ENCODE measurements around the gene DNAAF1.

DNA sequence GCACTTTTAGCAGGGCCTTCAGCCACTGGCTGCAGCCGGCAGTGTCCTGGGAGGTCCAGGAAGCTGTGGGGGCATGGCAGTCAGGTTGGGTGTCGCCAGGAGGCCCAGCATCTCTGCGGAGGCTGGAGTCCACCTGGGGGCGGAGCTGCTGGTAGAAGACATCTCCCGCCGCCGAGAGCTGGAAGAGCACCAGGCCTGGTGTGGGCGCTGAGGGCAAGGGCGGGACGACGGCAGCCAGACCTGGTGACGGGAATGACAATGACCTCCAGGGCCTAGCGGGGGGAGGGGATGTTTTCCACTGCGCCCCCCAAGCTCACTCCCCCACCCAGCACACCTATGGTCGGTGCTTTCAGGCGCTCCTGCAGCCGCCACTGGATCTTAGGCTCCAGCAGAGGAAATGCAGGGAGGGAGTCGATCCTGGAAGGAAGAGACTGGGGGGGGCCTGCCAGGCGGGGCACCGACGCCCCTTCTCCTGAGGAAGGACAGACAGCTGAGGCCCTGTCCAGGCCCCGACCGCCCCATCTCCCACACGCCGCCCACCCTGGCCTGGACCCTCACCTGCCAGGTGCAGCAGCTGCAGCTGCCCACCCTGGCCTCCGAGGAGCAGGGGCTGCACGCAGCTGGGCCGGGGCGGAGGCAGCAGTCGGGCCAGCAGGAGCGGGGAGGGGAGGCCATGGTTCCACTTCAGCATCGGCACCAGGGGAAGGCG, 34.7 kb downstream of the DNAAF1 start:
- no peak for TF ChIP-seq YY1 (IDR thresholded peaks at IDR 0.05; ENCODE audit: low read depth)
- TF ChIP-seq TEAD4 (IDR thresholded peaks at IDR 0.05) = no peak
- no peak for TF ChIP-seq EP300 (IDR thresholded peaks at IDR 0.05; ENCODE audit: borderline replicate concordance)
- TF ChIP-seq TCF12 (IDR thresholded peaks at IDR 0.05; ENCODE audit: low read depth) = no peak
- TF ChIP-seq, protein P1, sequence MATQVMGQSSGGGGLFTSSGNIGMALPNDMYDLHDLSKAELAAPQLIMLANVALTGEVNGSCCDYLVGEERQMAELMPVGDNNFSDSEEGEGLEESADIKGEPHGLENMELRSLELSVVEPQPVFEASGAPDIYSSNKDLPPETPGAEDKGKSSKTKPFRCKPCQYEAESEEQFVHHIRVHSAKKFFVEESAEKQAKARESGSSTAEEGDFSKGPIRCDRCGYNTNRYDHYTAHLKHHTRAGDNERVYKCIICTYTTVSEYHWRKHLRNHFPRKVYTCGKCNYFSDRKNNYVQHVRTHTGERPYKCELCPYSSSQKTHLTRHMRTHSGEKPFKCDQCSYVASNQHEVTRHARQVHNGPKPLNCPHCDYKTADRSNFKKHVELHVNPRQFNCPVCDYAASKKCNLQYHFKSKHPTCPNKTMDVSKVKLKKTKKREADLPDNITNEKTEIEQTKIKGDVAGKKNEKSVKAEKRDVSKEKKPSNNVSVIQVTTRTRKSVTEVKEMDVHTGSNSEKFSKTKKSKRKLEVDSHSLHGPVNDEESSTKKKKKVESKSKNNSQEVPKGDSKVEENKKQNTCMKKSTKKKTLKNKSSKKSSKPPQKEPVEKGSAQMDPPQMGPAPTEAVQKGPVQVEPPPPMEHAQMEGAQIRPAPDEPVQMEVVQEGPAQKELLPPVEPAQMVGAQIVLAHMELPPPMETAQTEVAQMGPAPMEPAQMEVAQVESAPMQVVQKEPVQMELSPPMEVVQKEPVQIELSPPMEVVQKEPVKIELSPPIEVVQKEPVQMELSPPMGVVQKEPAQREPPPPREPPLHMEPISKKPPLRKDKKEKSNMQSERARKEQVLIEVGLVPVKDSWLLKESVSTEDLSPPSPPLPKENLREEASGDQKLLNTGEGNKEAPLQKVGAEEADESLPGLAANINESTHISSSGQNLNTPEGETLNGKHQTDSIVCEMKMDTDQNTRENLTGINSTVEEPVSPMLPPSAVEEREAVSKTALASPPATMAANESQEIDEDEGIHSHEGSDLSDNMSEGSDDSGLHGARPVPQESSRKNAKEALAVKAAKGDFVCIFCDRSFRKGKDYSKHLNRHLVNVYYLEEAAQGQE (IDR thresholded peaks at IDR 0.05; ENCODE audit: low read depth) = no peak
- TF ChIP-seq CREB1 (IDR thresholded peaks at IDR 0.05; ENCODE audit: low read depth) = no peak
- no peak for TF ChIP-seq CEBPB (IDR thresholded peaks at IDR 0.05)
- no peak for TF ChIP-seq FOXM1 (IDR thresholded peaks at IDR 0.05; ENCODE audit: borderline replicate concordance, low read depth)
- TF ChIP-seq, protein P2, sequence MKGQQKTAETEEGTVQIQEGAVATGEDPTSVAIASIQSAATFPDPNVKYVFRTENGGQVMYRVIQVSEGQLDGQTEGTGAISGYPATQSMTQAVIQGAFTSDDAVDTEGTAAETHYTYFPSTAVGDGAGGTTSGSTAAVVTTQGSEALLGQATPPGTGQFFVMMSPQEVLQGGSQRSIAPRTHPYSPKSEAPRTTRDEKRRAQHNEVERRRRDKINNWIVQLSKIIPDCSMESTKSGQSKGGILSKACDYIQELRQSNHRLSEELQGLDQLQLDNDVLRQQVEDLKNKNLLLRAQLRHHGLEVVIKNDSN (IDR thresholded peaks at IDR 0.05) = no peak
- no peak for TF ChIP-seq NFIC (IDR thresholded peaks at IDR 0.05)
- TF ChIP-seq, protein P3, sequence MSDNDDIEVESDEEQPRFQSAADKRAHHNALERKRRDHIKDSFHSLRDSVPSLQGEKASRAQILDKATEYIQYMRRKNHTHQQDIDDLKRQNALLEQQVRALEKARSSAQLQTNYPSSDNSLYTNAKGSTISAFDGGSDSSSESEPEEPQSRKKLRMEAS (IDR thresholded peaks at IDR 0.05) = no peak
- TF ChIP-seq RAD21 (IDR thresholded peaks at IDR 0.05; ENCODE audit: low read depth) = no peak
